ENCODE results near the gene IL10RA.

DNA sequence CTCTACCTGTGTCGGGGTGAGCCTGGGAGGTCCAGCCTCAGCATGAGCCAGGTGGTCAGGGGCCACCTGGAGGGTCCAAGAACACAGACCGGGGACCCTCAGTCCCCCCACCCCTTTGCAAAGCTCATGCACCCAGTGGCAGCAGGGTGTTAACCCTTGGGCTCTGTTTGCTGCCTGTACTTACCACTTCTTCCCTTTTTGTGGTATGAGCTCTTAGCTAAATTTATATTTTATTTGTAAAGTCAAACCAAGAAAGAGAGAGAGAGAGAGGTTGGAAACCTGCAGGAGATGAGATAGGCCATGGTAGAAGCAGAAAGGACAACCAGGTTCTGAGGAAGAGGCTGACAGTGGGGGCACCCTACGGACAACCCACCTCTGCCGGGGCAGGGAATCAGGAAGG is 29.9 kb downstream of the IL10RA start:
- TF ChIP-seq, protein P1, sequence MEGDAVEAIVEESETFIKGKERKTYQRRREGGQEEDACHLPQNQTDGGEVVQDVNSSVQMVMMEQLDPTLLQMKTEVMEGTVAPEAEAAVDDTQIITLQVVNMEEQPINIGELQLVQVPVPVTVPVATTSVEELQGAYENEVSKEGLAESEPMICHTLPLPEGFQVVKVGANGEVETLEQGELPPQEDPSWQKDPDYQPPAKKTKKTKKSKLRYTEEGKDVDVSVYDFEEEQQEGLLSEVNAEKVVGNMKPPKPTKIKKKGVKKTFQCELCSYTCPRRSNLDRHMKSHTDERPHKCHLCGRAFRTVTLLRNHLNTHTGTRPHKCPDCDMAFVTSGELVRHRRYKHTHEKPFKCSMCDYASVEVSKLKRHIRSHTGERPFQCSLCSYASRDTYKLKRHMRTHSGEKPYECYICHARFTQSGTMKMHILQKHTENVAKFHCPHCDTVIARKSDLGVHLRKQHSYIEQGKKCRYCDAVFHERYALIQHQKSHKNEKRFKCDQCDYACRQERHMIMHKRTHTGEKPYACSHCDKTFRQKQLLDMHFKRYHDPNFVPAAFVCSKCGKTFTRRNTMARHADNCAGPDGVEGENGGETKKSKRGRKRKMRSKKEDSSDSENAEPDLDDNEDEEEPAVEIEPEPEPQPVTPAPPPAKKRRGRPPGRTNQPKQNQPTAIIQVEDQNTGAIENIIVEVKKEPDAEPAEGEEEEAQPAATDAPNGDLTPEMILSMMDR (IDR thresholded peaks at IDR 0.05 in 8 of 11, conservative IDR thresholded peaks at IDR 0.05 in 3 of 11): no peak
- no peak for TF ChIP-seq POLR2AphosphoS5 (IDR thresholded peaks at IDR 0.05)

Data from spleen (tissue), 7 donors.